SK-N-SH (cell line): ENCODE measurements around the gene LCA5. TPM values are rescaled to one million over a fixed set of nuclear protein-coding genes. Genes with fewer than 3 reads are reported as not detected.
"Not testable (repeated sequence)": the region's sequence is repeated elsewhere in the genome, so short reads cannot be mapped to it uniquely, and the experiment has no call there.

Experiments used
- CTCF ChIA-PET: fragments of 300-600, 350-600 bp; formaldehyde crosslinking; extraction: SDS; loops from one replicate; lab custom pipeline; 2021; lab: Yijun Ruan, JAX
- POLR2A ChIA-PET: fragments of 350-600 bp; sonication (Branson Sonifier 250); formaldehyde crosslinking; extraction: SDS; loops from one replicate; lab custom pipeline; 2020; ENCODE audit warnings: antibody characterized with exemption, inconsistent platforms; lab: Yijun Ruan, JAX
- DNase-seq: peaks from one replicate; pipeline ENCODE4 v3.0.0; 2012
- H2AFZ ChIP-seq: fragments of 200-600 bp; sonication (generic); 2 replicates; pipeline ENCODE4 v1.8.1; 2016; ENCODE audit warnings: antibody characterized with exemption, mild to moderate bottlenecking, low read depth
- H3F3A ChIP-seq: fragments of 200-600 bp; sonication (generic); replicated peaks from 2 replicates; pipeline ENCODE3; 2016; ENCODE audit warnings: antibody characterized with exemption, mild to moderate bottlenecking; ENCODE audit not compliant: insufficient read depth
- H3K27ac ChIP-seq, 2 experiments: fragments of 200-500 bp in 1 of 2; fragments of 200-600 bp in 1 of 2; sonication (Bioruptor generic) in 1 of 2; sonication (generic), shearing (Covaris generic) in 1 of 2; 2 replicates each; pipeline versions ENCODE4 v1.5.1 to v1.6.1; 2014 to 2016; ENCODE audit warnings: low read depth in 2 of 2, inconsistent platforms in 1 of 2, low read length in 1 of 2, mild to moderate bottlenecking in 1 of 2, mixed read lengths in 1 of 2
- H3K27me3 ChIP-seq: fragments of 200-600 bp; sonication (generic), shearing (Covaris generic); 2 replicates; pipeline ENCODE4 v1.6.1; 2016; ENCODE audit warnings: mixed run types; ENCODE audit not compliant: insufficient read depth
- H3K36me3 ChIP-seq, 2 experiments: fragments of 200-500 bp in 1 of 2; fragments of 200-600 bp in 1 of 2; sonication (Bioruptor generic) in 1 of 2; sonication (generic) in 1 of 2; replicated peaks in 1 of 2; 2 replicates each; pipeline versions ENCODE3 to v1.5.1; 2014 to 2016; ENCODE audit warnings: low read length in 1 of 2, mild to moderate bottlenecking in 1 of 2; ENCODE audit not compliant: insufficient read depth in 2 of 2, control insufficient read depth in 1 of 2
- H3K4me1 ChIP-seq, 2 experiments: fragments of 200-500 bp in 1 of 2; fragments of 200-600 bp in 1 of 2; sonication (Bioruptor generic) in 1 of 2; sonication (generic), shearing (Covaris generic) in 1 of 2; 2 replicates each; pipeline versions ENCODE4 v1.5.1 to v1.6.1; 2014 to 2016; ENCODE audit warnings: low read depth in 1 of 2, low read length in 1 of 2, mixed run types in 1 of 2; ENCODE audit not compliant: insufficient read depth in 2 of 2, control insufficient read depth in 1 of 2
- H3K4me2 ChIP-seq: fragments of 200-600 bp; sonication (generic), shearing (Covaris generic); 2 replicates; pipeline ENCODE4 v1.6.1; 2017; ENCODE audit warnings: mixed run types
- H3K4me3 ChIP-seq, 2 experiments: fragments of 200-500 bp in 1 of 2; fragments of 200-600 bp in 1 of 2; sonication (Bioruptor generic) in 1 of 2; sonication (generic), shearing (Covaris generic) in 1 of 2; 2 replicates each; pipeline versions ENCODE4 v1.5.1 to v1.8.1; 2014 to 2016; ENCODE audit warnings: low read depth in 2 of 2, inconsistent platforms in 1 of 2, low read length in 1 of 2, mild to moderate bottlenecking in 1 of 2, mixed read lengths in 1 of 2, moderate library complexity in 1 of 2
- H3K79me2 ChIP-seq: fragments of 200-600 bp; sonication (generic); 2 replicates; pipeline ENCODE4 v1.8.1; 2017; ENCODE audit warnings: mild to moderate bottlenecking; ENCODE audit not compliant: insufficient read depth
- H3K9ac ChIP-seq: fragments of 200-600 bp; sonication (generic); 2 replicates; pipeline ENCODE4 v1.6.1; 2017; ENCODE audit warnings: mixed run types
- H3K9me2 ChIP-seq: fragments of 200-600 bp; sonication (generic); 2 replicates; pipeline ENCODE4 v1.6.1; 2017; ENCODE audit warnings: mixed run types
- H3K9me3 ChIP-seq: fragments of 200-600 bp; sonication (generic); 2 replicates; pipeline ENCODE4 v1.6.1; 2017; ENCODE audit warnings: mixed run types, mild to moderate bottlenecking, moderate library complexity
- H4K20me1 ChIP-seq: fragments of 200-600 bp; sonication (generic); 2 replicates; pipeline ENCODE4 v1.6.1; 2017; ENCODE audit warnings: mild to moderate bottlenecking, mixed run types; ENCODE audit not compliant: insufficient read depth
- EP300 ChIP-seq, 2 experiments: IDR thresholded peaks; 2 replicates each; pipeline versions ENCODE4 v1.4.0 to v1.6.1; 2012; ENCODE audit warnings: borderline replicate concordance in 1 of 2, low read depth in 1 of 2, low read length in 1 of 2
- EZH2phosphoT487 ChIP-seq: fragments of 200-600 bp; sonication (generic); IDR thresholded peaks from 2 replicates; pipeline ENCODE4 v1.6.1; 2017; ENCODE audit warnings: low read depth, mixed run types, mild to moderate bottlenecking, antibody characterized with exemption, moderate library complexity, borderline replicate concordance
- FOXJ3 ChIP-seq: sonication (generic); formaldehyde crosslinking; IDR thresholded peaks from 2 replicates; pipeline ENCODE4 v1.5.1; 2020; ENCODE audit warnings: mild to moderate bottlenecking, missing genetic modification reagents
- MXI1 ChIP-seq: IDR thresholded peaks from 2 replicates; pipeline ENCODE4 v1.6.1; 2012; ENCODE audit warnings: mild to moderate bottlenecking, low read depth, low read length, improper control_type of control experiment
- NFIC ChIP-seq: IDR thresholded peaks from 2 replicates; pipeline ENCODE4 v1.4.0; 2012; ENCODE audit warnings: borderline replicate concordance
- NRF1 ChIP-seq: IDR thresholded peaks from 2 replicates; pipeline ENCODE4 v1.6.1; 2012; ENCODE audit warnings: low read depth, mild to moderate bottlenecking, low read length
- PBX3 ChIP-seq: IDR thresholded peaks from 2 replicates; pipeline ENCODE4; 2012
- POLR2AphosphoS5 ChIP-seq: IDR thresholded peaks from 2 replicates; pipeline ENCODE4 v1.6.1; 2012; ENCODE audit warnings: low read depth, low read length
- RAD21 ChIP-seq: IDR thresholded peaks from 2 replicates; pipeline ENCODE4 v1.6.1; 2012; ENCODE audit warnings: mild to moderate bottlenecking, low read length
- RFX5 ChIP-seq: IDR thresholded peaks from 2 replicates; pipeline ENCODE4 v1.6.1; 2012; ENCODE audit warnings: mild to moderate bottlenecking, improper control_type of control experiment, low read length
- RXRA ChIP-seq: IDR thresholded peaks from 2 replicates; pipeline ENCODE4 v1.4.0; 2012; ENCODE audit warnings: low read depth, mild to moderate bottlenecking, borderline replicate concordance
- WGBS: methylation state at CpG from one replicate; pipeline ENCODE4 v1.1.6; 2017; ENCODE audit warnings: low lambda C conversion rate; 5-methylcytosine and 5-hydroxymethylcytosine counted together
- polyA plus RNA-seq, 3 experiments: library from polyadenylated mRNA; depleted of rRNA; stranded (reverse); fragments of >200 nt; gene quantifications; 2 replicates each; pipeline ENCODE4 v1.2.3, GENCODE V29; 2012

Gene LCA5
- polyA plus RNA-seq, 1 of the 3 experiments (the other 2 are of a cell fraction): 0.61 TPM

DNA sequence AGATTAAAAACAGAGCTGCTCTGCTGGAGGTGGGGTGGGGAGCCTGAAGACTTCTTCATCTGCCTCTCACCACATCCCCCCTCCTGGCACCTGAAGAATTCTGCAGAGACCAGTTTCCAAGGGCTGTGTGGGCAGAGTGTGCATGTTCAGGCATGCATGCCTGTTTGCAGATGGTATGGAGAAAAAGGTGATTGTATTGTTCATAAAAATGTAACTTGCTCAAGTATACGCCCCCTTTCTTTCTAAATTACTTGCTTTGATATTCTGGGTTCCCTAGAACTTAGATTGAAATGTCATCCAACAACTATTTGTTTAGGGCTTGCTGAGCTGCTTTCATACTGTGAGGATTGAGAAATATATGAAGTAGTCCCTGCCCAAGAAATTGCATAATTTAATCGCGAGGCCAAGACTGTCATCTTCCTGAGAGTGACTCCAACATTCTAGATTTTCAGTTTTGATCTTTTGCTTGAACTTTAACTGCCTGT, 83.6 kb downstream of the LCA5 start (continued):
- TF ChIP-seq RXRA (no peak), POLR2AphosphoS5 (no peak), EP300 (IDR thresholded peaks at IDR 0.05; ENCODE audit: borderline replicate concordance in 1 of 2, low read depth in 1 of 2, low read length in 1 of 2) (no peak), PBX3 (no peak)

DNA sequence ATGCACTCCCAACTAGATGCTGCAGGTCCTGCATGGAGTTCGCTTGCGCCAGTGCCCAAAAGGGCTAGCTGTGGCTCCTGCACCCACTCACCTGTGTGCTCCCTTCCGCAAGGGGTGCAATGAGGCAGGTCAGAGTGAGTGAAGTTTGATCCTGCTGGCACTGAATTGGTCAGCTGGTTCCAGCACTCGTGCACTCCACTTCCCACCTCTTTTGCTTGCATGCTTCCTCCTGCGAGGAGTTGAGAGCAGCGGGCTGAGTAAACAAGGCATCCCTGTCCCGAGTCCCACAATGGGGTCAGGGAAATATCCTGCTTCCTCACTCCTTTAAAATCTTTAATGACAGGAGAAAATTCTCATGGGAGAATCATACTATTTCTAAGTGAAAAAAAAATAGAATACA, 86.2 kb downstream of the LCA5 start:
- H3K27me3 ChIP-seq: no peaks in the 10 kb centered on the region
- TF ChIP-seq NFIC: no peak
- TF ChIP-seq FOXJ3 (CRISPR knock-in tag): no peak
- H3K4me3 ChIP-seq: no peak overlapping the region
- H4K20me1 ChIP-seq: no peaks in the 10 kb centered on the region
- no peaks in the 10 kb centered on the region for H3K36me3 ChIP-seq
- 54% methylated on average over 5 of the region's 7 CpGs for WGBS
- H3K9ac ChIP-seq: no peak overlapping the region
- no peaks in the 10 kb centered on the region for H3K9me3 ChIP-seq
- H3K4me1 ChIP-seq: no peaks in the 10 kb centered on the region; a peak in 1 of 4 replicates
- H3F3A ChIP-seq: no peaks in the 10 kb centered on the region
- H3K9me2 ChIP-seq: no peaks in the 10 kb centered on the region
- POLR2A ChIA-PET: interaction anchor here (0.6 kb wide), 1 partner anchor 85 kb away, joined by 3 read pairs; no protein-coding TSS in a partner anchor
- no peak overlapping the region for H3K27ac ChIP-seq
- H3K79me2 ChIP-seq: no peaks in the 10 kb centered on the region
- no peak for DNase-seq
- CTCF ChIA-PET: interaction anchor here (0.8 to 1.5 kb wide), 2 partner anchors 15 to 24 kb away, joined by 3 to 5 read pairs; no protein-coding TSS in a partner anchor
- H2AFZ ChIP-seq: no peak overlapping the region
- no peak overlapping the region for H3K4me2 ChIP-seq

DNA sequence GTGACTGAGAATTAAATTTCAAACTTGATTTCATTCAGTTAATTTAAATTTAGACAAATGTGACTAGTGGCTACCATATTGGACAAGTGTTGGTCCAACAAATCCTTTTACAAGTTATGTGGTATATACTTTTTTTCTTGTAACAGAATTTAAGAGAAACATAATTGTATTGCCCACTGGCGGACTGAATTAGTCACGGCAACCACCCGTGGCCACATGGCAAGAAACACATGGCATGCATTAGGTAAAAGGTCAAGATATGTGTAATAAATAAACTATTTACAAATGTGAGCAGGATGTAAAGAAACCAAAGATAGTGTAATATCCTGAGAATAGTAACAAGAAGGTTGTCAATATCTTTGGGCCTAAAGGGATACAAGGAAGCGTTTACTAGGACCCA, 91.2 kb downstream of the LCA5 start:
- CTCF ChIA-PET: no interaction called here
- DNase-seq: no peak
- H4K20me1 ChIP-seq: no peaks in the 10 kb centered on the region
- no peaks in the 10 kb centered on the region for H3K4me1 ChIP-seq
- H3K9me3 ChIP-seq: no peaks in the 10 kb centered on the region
- no peak for TF ChIP-seq MXI1
- TF ChIP-seq EZH2phosphoT487: no peak
- no peak for TF ChIP-seq RFX5
- no peak for TF ChIP-seq RAD21
- TF ChIP-seq NRF1: no peak
- no peak overlapping the region for H3K27ac ChIP-seq
- POLR2A ChIA-PET: no interaction called here
- no peak overlapping the region for H3K4me3 ChIP-seq
- H3F3A ChIP-seq: no peaks in the 10 kb centered on the region
- H3K4me2 ChIP-seq: no peak overlapping the region
- H3K36me3 ChIP-seq: no peaks in the 10 kb centered on the region
- H3K27me3 ChIP-seq: no peaks in the 10 kb centered on the region
- 41% methylated on average over 4 of the region's 4 CpGs for WGBS
- no peak overlapping the region for H2AFZ ChIP-seq
- no peak overlapping the region for H3K9ac ChIP-seq
- H3K79me2 ChIP-seq: no peaks in the 10 kb centered on the region
- H3K9me2 ChIP-seq: no peaks in the 10 kb centered on the region

DNA sequence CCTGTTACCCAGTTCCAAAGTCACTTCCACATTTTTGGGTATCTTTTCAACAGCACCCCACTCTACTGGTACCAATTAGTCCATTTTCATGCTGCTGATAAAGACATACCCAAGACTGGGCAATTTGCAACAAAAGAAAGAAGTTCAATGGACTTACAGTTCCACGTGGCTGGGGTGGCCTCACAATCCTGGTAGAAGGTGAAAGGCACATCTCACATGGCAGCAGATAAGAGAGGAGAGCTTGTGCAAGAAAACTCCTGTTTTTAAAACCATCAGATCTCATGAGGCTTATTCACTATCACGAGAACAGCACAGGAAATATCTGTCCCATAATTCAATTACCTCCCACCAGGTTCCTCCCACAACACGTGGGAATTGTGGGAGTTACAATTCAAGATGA, 93.4 kb downstream of the LCA5 start:
- DNase-seq, H4K20me1 ChIP-seq, H3K4me3 ChIP-seq, H3F3A ChIP-seq, H3K27ac ChIP-seq, CTCF ChIA-PET, H3K4me1 ChIP-seq, H3K79me2 ChIP-seq, H2AFZ ChIP-seq, H3K9ac ChIP-seq, H3K9me2 ChIP-seq, H3K36me3 ChIP-seq, H3K27me3 ChIP-seq, POLR2A ChIA-PET, H3K4me2 ChIP-seq, H3K9me3 ChIP-seq: not testable (repeated sequence)
- 15% methylated on average over 3 of the region's 3 CpGs for WGBS
